Muscle layer of colon (tissue), 2 donors: ENCODE data around the gene PRMT7.

Experiments used
- H3K27ac ChIP-seq: one replicate; pipeline ENCODE4 v1.7.0; 2013; ENCODE audit warnings: low read depth, mild to moderate bottlenecking, low read length, moderate library complexity
- H3K27me3 ChIP-seq, 2 donors: one replicate each; pipeline ENCODE4 v1.7.0; 2013; ENCODE audit warnings: low read length in 2 of 2, mild to moderate bottlenecking in 2 of 2; ENCODE audit not compliant: insufficient read depth in 2 of 2, control insufficient read depth in 1 of 2
- H3K36me3 ChIP-seq: one replicate; pipeline ENCODE4 v1.7.0; 2013; ENCODE audit warnings: mild to moderate bottlenecking, low read length; ENCODE audit not compliant: insufficient read depth
- H3K4me1 ChIP-seq: one replicate; pipeline ENCODE4 v1.7.0; 2013; ENCODE audit warnings: mild to moderate bottlenecking, low read length; ENCODE audit not compliant: insufficient read depth
- H3K4me3 ChIP-seq, 2 donors: one replicate each; pipeline ENCODE4 v1.7.0; 2013; ENCODE audit warnings: low read length in 2 of 2, low read depth in 1 of 2, mild to moderate bottlenecking in 1 of 2, moderate library complexity in 1 of 2
- H3K9ac ChIP-seq: one replicate; pipeline ENCODE4 v1.7.0; 2013; ENCODE audit warnings: low read length
- H3K9me3 ChIP-seq: one replicate; pipeline ENCODE4 v1.7.0; 2013; ENCODE audit warnings: mild to moderate bottlenecking, low read length
- donor health status: abdominal sarcoma.
- donor health status: Adenocarcinoma of cecum.

The PRMT7 gene

DNA sequence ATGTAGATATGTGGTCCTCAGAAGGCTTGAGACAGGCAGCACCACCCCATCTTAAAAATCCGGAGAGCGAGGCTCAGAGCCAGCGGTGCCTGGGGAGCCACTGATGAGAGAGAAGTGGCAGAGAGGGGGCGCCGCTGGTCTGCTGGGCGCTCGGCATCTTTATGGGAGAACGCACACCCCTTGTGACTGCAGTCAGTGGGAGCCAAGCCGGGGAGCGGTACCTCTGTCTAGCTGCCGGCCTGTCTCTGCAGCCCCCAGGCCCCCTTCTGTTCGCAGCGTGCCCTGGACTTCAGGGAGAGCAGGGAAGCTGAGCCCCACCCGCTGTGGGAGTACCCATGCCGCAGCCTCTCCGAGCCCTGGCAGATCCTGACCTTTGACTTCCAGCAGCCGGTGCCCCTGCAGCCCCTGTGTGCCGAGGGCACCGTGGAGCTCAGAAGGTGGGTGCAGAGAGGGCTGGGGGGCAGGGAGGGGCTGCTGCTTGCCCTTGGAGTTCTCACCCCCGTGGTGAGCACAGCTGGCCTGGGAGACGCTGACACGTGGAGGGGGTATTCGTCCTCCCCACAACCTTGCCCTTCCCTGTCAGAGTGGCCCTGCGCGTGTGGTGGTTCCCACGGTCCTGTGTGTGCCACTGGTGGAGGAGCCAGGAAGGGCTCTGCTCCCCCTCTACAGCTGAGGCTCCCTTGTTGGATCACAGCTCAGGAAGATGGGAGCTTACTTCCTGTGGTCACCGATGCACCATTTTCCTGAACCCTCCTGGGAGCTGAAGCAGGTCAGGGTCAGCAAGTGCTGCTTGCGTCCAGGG, 44.8 kb downstream of the PRMT7 start:
- Histone ChIP-seq H3K9ac (no peak overlapping the region), H3K27me3 (no peaks in the 10 kb centered on the region), H3K36me3 (peaks cover 58% of the 10 kb centered on the region), H3K4me1 (no peaks in the 10 kb centered on the region), H3K4me3 (no peak overlapping the region), H3K9me3 (no peaks in the 10 kb centered on the region), H3K27ac (no peak overlapping the region)

GRCh38 chr16:68356249-68356918, 45.6 kb downstream of the PRMT7 start:
- peaks cover 56% of the 10 kb centered on the region for H3K36me3 ChIP-seq
- no peak overlapping the region for H3K4me3 ChIP-seq

DNA sequence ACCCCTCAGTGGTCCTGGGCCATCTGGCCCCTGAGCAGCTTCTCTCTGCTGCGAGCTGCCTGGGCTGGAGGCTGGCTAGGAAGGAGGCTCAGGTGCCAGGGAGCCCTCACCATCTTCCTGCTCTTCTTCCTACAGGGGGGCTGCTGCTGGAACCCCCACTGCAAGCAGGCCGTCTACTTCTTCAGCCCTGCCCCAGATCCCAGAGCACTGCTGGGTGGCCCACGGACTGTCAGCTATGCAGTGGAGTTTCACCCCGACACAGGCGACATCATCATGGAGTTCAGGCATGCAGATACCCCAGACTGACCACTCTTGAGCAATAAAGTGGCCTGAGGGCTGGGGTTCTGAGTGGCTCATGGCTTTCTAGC, 46.1 kb downstream of the PRMT7 start:
- H3K4me3 ChIP-seq = no peak overlapping the region

More at GRCh38 chr16:68356249-68356918, 45.6 kb downstream of the PRMT7 start:
- H3K9ac ChIP-seq = no peak overlapping the region
- no peaks in the 10 kb centered on the region for H3K9me3 ChIP-seq
- no peak overlapping the region for H3K27ac ChIP-seq
- H3K4me1 ChIP-seq = no peaks in the 10 kb centered on the region
- no peaks in the 10 kb centered on the region for H3K27me3 ChIP-seq

DNA sequence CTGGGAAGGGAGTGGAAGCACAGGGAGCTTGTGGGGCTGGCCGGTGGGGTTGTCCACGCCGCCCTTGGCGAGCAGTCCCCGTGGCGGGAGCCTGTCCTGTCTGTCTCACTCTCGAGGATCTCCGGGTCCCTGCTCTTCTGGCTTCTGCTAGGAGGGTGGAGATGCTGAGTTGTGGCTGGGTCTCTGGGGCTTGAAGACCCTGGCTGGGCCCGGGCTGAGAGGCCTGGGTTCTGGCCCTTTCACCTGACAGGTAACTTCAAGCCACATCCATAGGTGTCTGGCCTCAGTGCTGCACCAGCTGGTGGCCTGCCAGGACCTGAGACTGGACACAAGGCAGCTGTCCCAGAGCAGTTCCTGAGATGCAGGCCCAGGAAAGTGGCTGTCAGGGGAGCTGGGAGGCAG, 46.7 kb downstream of the PRMT7 start:
- Histone ChIP-seq H3K9ac (no peak overlapping the region), H3K36me3 (peaks cover 45% of the 10 kb centered on the region), H3K27ac (no peak overlapping the region), H3K4me3 (no peak overlapping the region), H3K4me1 (peaks cover 7% of the 10 kb centered on the region), H3K9me3 (no peaks in the 10 kb centered on the region), H3K27me3 (no peaks in the 10 kb centered on the region)

More for the DNA sequence above, 46.1 kb downstream of the PRMT7 start:
- H3K9me3 ChIP-seq = no peaks in the 10 kb centered on the region
- peaks cover under 1% of the 10 kb centered on the region for H3K4me1 ChIP-seq
- H3K9ac ChIP-seq = no peak overlapping the region
- no peaks in the 10 kb centered on the region for H3K27me3 ChIP-seq
- no peak overlapping the region for H3K27ac ChIP-seq
- H3K36me3 ChIP-seq = peaks cover 51% of the 10 kb centered on the region

DNA sequence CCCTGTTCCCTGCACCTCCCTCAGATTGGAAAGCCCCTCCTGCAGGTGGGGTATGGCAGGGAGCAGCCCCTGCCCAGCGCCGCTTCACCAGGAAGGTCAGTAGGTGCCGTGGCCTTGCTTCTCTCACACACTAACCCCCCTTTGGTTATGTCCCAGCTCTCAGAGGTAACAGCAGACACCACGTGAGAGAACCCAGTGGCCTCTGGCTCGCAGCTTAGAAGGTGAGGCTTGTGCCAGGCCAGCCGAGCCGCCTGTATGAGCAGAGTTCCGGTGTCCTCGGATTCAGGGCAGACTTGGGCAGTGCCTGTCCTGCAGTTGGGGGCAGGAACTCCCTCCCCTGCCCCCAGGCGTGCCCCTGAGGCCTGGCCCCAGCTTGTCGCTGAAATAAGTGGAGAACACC, 47.1 kb downstream of the PRMT7 start:
- H3K36me3 ChIP-seq = peaks cover 41% of the 10 kb centered on the region
- no peak overlapping the region for H3K27ac ChIP-seq
- peaks cover 10% of the 10 kb centered on the region for H3K4me1 ChIP-seq
- H3K4me3 ChIP-seq = no peak overlapping the region
- H3K27me3 ChIP-seq = no peaks in the 10 kb centered on the region
- H3K9me3 ChIP-seq = no peaks in the 10 kb centered on the region
- no peak overlapping the region for H3K9ac ChIP-seq

GRCh38 chr16:68358951-68359350, 48.1 kb downstream of the PRMT7 start:
- Histone ChIP-seq H3K27me3 (peaks cover 0 to 3% of the 10 kb centered on the region in 2 donors), H3K4me1 (peaks cover 10% of the 10 kb centered on the region), H3K36me3 (peaks cover 31% of the 10 kb centered on the region), H3K9me3 (no peaks in the 10 kb centered on the region), H3K4me3 (no peak overlapping the region), H3K27ac (no peak overlapping the region), H3K9ac (no peak overlapping the region)

DNA sequence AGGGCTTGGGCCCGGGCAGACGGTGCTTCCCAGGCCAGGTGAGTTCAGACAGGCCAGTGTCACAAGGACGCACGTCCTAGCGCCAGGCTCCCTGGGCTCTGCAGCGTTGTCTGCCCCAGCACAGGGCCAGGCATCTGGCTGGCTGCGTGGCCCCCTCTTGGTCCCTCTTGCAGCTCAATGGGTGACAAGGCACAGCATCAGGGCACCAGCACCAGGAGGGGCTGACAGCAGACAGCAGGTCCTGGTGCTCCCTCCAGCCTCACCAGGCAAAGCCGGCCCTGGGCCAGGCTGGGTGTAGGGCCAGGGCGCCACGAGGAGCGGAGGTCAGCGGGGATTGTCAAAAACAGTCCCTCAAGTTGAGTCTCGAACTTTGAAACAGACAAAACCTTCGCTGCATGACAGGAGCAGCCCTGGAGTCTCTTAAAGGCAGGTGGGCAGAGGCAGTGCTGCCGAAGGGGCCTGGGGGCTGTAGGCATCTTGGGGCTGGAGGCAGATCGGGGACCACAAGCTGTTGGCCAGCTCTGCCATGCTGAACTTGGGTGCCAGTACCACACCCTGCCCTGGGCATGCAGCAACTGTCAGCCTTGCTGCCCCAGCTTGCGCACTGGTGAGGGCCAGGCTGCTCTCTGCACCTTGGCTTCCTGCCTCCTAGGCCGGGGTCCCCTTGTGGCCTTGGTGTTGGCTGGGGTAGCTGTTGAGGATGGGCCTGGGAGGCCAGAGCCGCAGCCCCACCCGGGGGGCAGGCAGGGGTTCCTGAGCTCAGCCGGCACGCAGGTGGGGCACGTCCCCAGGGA, 48.8 kb downstream of the PRMT7 start:
- Histone ChIP-seq H3K36me3 (peaks cover 25% of the 10 kb centered on the region), H3K9me3 (no peaks in the 10 kb centered on the region), H3K4me3 (no peak overlapping the region), H3K27ac (no peak overlapping the region), H3K4me1 (peaks cover 10% of the 10 kb centered on the region), H3K9ac (no peak overlapping the region), H3K27me3 (peaks cover 0 to 10% of the 10 kb centered on the region in 2 donors)

DNA sequence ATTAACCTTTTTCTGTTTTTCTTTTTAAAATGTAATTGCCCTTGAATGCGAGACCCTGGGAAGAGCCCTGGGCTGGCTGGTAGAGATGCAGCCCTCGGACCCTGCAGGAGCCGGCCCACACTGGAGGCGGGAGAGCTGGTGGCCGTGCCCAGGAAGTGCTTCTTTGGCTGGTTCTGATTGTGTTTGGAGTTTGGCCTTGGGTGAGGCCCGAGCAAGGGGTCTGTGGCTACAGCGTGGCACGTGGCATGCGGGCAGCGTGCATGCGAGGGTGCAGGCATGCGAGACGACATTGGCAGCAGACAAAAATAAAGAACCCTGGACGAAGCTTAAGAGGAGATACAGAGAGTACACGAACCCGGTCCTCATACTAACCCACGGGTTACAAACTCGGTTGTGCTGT, 49.7 kb downstream of the PRMT7 start:
- no peak overlapping the region for H3K9ac ChIP-seq

GRCh38 chr16:68360956-68361355, 50.1 kb downstream of the PRMT7 start:
- Histone ChIP-seq H3K36me3 (peaks cover 11% of the 10 kb centered on the region), H3K4me1 (peaks cover 10% of the 10 kb centered on the region), H3K27ac (no peak overlapping the region), H3K9ac (no peak overlapping the region), H3K9me3 (no peaks in the 10 kb centered on the region), H3K27me3 (peaks cover 9 to 23% of the 10 kb centered on the region in 2 donors), H3K4me3 (no peak overlapping the region)

More for the DNA sequence above, 49.7 kb downstream of the PRMT7 start:
- H3K36me3 ChIP-seq = peaks cover 15% of the 10 kb centered on the region
- no peaks in the 10 kb centered on the region for H3K9me3 ChIP-seq
- no peak overlapping the region for H3K27ac ChIP-seq
- peaks cover 10% of the 10 kb centered on the region for H3K4me1 ChIP-seq
- H3K4me3 ChIP-seq = no peak overlapping the region
- H3K27me3 ChIP-seq = peaks cover 5 to 19% of the 10 kb centered on the region in 2 donors

- Histone ChIP-seq H3K27me3 (peaks cover 14 to 25% of the 10 kb centered on the region in 2 donors), H3K27ac (no peak overlapping the region), H3K36me3 (peaks cover 7% of the 10 kb centered on the region)
Observed at GRCh38 chr16:68361485-68361884, 50.7 kb downstream of the PRMT7 start.

GRCh38 chr16:68362262-68362913, 51.6 kb downstream of the PRMT7 start:
- H3K9me3 ChIP-seq = no peaks in the 10 kb centered on the region
- H3K27ac ChIP-seq = no peak overlapping the region
- H3K4me1 ChIP-seq = peaks cover 10% of the 10 kb centered on the region
- H3K27me3 ChIP-seq = peaks cover 14 to 25% of the 10 kb centered on the region in 2 donors
- no peak overlapping the region for H3K4me3 ChIP-seq
- no peaks in the 10 kb centered on the region for H3K36me3 ChIP-seq
- no peak overlapping the region for H3K9ac ChIP-seq

More at GRCh38 chr16:68361485-68361884, 50.7 kb downstream of the PRMT7 start:
- Histone ChIP-seq H3K9me3 (no peaks in the 10 kb centered on the region), H3K9ac (no peak overlapping the region), H3K4me3 (no peak overlapping the region), H3K4me1 (peaks cover 10% of the 10 kb centered on the region)
